HEK293 (cell line): ENCODE measurements around the gene KIAA1191.

Source experiments
- KLF9 ChIP-seq: fragments of 450-650 bp; formaldehyde crosslinking; IDR thresholded peaks from 2 replicates; pipeline ENCODE4 v1.5.1; 2016; ENCODE audit warnings: missing biosample characterization, missing genetic modification characterization, low read depth
- ZNF768 ChIP-seq: fragments of 450-650 bp; formaldehyde crosslinking; IDR thresholded peaks from 2 replicates; pipeline ENCODE4 v1.5.1; 2018; ENCODE audit warnings: missing biosample characterization, mild to moderate bottlenecking, missing genetic modification characterization
- TF ChIP-seq, protein P1 (sequence below): fragments of 450-650 bp; formaldehyde crosslinking; IDR thresholded peaks from 2 replicates; pipeline ENCODE4 v1.5.1; 2016; ENCODE audit warnings: missing biosample characterization, missing genetic modification characterization

DNA sequence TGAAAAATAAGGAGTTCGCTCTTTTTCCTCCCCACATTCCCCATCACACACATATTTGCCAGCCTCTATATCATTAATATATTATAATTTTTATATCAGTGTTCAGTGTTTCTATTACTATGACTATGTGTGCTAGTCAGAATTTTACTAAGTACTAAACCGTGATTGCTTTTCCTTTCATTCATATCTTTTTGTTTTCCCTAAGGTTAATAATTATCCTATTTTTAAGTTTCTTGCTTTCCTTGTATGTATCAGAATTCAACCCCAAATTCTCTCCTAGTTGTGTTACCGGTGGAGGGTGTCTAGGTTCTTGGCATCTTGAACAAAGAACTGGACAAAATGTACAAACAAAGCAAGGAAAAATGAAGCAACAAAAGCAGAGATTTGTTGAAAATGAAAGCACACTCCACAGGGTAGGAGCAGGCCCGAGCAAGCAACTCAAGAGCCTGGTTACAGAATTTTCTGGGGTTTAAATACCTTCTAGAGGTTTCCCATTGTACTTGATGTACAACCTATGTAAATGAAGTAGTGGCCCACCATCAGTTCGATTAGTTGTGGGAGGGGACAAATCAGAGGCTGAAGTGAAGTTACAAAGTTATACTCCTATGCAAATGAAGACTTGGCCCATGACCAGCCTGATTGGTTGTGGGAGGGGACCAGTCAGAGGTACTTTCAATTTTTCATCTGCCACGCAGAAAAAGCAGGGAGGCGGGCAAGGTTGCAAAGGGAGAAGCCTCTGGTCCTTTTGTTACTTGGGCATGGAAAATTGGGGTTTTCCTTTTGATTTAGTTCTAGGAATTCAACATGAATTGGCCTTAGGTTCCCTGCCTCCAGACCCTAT is 43.8 kb downstream of the KIAA1191 start:
- TF ChIP-seq KLF9 (tag by site-specific recombination) = no peak
- TF ChIP-seq, protein P1, sequence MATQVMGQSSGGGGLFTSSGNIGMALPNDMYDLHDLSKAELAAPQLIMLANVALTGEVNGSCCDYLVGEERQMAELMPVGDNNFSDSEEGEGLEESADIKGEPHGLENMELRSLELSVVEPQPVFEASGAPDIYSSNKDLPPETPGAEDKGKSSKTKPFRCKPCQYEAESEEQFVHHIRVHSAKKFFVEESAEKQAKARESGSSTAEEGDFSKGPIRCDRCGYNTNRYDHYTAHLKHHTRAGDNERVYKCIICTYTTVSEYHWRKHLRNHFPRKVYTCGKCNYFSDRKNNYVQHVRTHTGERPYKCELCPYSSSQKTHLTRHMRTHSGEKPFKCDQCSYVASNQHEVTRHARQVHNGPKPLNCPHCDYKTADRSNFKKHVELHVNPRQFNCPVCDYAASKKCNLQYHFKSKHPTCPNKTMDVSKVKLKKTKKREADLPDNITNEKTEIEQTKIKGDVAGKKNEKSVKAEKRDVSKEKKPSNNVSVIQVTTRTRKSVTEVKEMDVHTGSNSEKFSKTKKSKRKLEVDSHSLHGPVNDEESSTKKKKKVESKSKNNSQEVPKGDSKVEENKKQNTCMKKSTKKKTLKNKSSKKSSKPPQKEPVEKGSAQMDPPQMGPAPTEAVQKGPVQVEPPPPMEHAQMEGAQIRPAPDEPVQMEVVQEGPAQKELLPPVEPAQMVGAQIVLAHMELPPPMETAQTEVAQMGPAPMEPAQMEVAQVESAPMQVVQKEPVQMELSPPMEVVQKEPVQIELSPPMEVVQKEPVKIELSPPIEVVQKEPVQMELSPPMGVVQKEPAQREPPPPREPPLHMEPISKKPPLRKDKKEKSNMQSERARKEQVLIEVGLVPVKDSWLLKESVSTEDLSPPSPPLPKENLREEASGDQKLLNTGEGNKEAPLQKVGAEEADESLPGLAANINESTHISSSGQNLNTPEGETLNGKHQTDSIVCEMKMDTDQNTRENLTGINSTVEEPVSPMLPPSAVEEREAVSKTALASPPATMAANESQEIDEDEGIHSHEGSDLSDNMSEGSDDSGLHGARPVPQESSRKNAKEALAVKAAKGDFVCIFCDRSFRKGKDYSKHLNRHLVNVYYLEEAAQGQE (tag by site-specific recombination) = no peak
- no peak for TF ChIP-seq ZNF768 (tag by site-specific recombination)
